NCI-H2196 (cell line): Measurements from ENCODE around the gene C2orf15.
"Not testable (repeated sequence)": the region's sequence is repeated elsewhere in the genome, so short reads cannot be mapped to it uniquely, and the experiment has no call there.

Experiments used
- DNase-seq: peaks from one replicate; lab custom pipeline; 2025; ENCODE audit not compliant: unreplicated experiment; lab: John Stamatoyannopoulos, UW

Gene C2orf15

GRCh38 chr2:99166218-99166617 lies 24.7 kb downstream of the C2orf15 start:
- DNase-seq, result no peak

DNA sequence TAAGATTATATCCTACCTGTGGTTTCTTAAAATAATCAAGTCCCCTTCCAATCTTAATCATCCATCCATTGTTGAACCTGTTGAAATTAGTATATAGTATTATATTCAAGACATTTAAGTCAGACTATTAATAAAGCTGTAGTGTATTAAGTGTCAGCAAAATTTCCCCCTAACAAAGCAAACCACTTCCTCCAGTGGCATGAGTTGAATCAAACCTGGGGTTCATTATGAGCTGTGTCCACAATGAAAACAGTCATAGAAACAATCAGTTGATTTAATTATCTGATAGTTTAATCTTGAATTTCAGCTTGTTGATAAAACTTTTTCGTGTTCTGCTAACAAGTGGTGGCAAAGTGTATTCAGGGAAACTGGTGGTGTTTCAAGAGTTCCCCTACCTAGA lies 28.0 kb downstream of the C2orf15 start:
- no peak for DNase-seq

DNA sequence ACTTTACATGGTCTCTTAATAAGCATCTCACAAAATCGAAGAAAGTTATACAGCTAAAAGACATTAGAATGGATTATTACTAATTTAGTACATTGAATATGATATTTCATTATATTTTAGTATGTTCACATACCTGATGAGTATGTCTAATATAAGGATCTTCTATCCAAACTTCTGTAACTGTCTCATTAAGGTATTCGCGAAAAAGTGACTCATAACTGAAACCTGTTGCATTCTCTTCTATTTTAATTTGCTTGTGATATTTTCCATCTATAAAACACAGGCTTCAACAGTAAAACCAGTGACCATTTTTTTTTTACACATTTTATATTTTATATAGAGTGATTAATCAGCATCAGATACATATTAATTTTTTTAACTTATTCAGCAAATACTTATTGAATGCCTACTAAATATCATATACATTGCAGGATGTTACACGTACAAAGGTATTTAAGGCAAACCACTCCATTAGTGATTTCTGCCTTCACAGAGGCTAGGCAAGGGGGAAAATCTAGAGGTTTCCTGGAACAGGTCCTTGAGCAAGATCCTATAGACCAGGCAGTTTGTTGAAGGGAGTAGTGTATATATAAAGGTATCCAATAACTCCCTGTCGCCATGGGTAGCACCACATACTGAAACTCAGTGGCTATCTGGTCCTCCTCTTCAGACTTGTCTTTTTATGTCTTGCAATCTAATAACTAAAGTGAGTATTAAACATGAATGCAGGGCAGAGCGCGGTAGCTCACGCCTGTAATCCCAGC lies 30.1 kb downstream of the C2orf15 start:
- DNase-seq, result no peak

GRCh38 chr2:99180755-99181623 lies 39.5 kb downstream of the C2orf15 start, which contains the start of the genes MITD1 and MRPL30:
MITD1 (minus strand) TSS chr2:99181058; CDS start chr2:99180981, 77 bp downstream.
MRPL30 (plus strand) TSS chr2:99181184; CDS start chr2:99186204, 5,020 bp downstream.
- peak; percentile 92 for DNase-seq

GRCh38 chr2:99181624-99182000 lies 40.1 kb downstream of the C2orf15 start:
- no peak for DNase-seq

DNA sequence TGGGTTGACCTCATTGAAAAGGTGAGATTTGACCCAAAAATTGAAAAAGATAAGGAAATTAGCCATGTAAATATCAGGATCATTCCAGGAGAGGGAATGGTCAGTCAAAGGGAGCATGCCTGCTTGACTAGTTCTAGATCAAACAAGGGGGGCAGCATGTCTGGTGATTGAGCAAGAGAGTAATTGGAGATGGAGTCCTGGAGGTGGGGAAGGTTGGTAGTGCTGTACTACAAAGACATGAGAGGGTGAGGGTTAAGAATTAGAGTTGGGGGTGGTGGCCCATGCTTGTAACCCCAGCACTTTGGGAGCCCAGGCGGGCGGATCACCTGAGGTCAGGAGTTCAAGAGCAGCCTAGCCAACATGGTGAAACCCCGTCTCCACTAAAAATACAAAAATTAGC lies 41.5 kb downstream of the C2orf15 start:
- peak; percentile 8 for DNase-seq

GRCh38 chr2:99184811-99185210 lies 43.3 kb downstream of the C2orf15 start:
- no peak for DNase-seq

GRCh38 chr2:99187011-99187410 lies 45.5 kb downstream of the C2orf15 start:
- DNase-seq, result no peak

DNA sequence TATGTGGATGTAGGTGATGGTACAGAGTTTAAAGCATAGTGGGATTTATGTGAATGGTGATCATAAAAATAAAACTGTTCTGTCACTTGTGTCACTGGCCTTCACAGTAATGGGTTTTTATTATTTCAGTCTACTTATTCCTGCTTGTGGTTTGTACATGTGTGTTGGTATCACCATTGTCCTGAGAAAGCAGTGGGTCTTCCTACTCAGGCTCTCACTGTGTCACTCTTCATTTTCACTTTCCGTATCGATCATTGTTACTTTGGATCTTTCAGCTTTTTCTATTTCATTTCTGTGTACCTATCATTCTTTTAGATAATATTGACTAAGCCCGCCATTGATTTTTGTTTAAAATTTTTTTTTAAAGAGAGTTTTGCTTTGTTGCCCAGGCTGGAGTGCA lies 46.9 kb downstream of the C2orf15 start:
- DNase-seq, result no peak

DNA sequence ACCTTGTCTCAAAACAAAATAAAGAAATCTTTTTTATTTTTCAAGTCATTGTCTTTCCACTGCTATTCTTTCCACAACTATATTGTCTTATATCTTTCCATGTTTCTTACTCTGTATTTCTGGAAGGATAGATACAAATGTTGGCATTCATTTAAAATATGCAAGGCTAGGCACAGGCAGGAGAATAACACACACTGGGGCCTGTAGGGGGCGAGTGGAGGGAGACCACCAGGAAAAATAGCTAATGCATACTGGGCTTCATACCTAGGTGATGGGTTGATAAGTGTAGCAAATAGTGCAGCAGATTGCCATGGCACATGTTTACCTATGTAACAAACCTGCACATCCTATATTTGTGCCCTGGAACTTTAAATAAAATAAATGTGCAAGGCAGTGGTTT lies 49.0 kb downstream of the C2orf15 start:
- DNase-seq, result no peak

- DNase-seq, result not testable (repeated sequence)
Observed at GRCh38 chr2:99192364-99192763, 50.9 kb downstream of the C2orf15 start.

- no peak for DNase-seq
Observed at GRCh38 chr2:99198103-99198841, 56.8 kb downstream of the C2orf15 start.

DNA sequence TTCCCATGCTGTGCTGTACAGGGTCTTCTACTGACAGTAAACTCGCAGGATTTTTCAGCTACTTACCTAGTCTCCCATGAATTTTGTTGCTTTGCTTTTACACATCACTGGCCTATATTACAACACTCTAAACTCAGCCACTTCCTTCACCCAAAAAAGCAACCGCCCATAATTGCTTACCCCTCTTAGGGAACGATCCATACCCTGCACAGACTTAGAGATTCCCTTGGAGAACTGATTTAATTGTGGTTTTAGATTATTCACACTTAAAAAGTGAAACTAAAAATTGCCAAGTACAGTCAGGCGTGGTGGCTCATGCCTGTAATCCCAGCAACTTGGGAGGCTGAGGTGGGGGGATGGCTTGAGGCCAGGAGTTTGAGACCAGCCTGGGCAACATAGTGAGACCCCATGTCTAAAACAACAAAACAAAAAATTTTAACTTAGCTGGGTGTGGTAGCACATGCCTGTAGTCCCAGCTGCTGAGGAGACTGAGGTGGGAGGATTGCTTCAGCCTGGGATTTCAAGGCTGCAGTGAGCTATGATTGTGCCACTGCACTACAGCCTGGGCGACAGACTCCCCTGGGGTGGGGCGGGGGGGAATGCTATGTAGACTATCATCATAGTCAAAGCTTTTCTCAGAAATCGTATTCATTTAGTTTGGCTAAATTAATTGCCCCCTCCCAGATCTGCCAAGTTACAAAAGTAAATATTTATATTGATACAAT lies 58.7 kb downstream of the C2orf15 start:
- no peak for DNase-seq
